ENCODE data around the gene SDHA.
A peak's percentile ranks its signal among the peaks of the same experiment; 100 is the strongest.
"Not testable (repeated sequence)": the region's sequence is repeated elsewhere in the genome, so short reads cannot be mapped to it uniquely, and the experiment has no call there.

Gene SDHA

GRCh38 chr5:186091-187041 lies 31.8 kb upstream of the SDHA start:
- no peak for DNase-seq (ENCODE audit: low spot score)

- DNase-seq (ENCODE audit: low spot score), result no peak
Observed at GRCh38 chr5:187042-187431, 31.1 kb upstream of the SDHA start.

- DNase-seq (ENCODE audit: low spot score), result no peak
Observed at GRCh38 chr5:187617-188451, 30.3 kb upstream of the SDHA start.

GRCh38 chr5:188488-189481 lies 29.3 kb upstream of the SDHA start:
- peak; percentile 84 for DNase-seq (ENCODE audit: low spot score)

GRCh38 chr5:189486-189885 lies 28.6 kb upstream of the SDHA start:
- DNase-seq (ENCODE audit: low spot score), result no peak

- DNase-seq (ENCODE audit: low spot score), result no peak
Observed at GRCh38 chr5:189976-190365, 28.1 kb upstream of the SDHA start.

- DNase-seq (ENCODE audit: low spot score), result no peak
Observed at GRCh38 chr5:190366-191035, 27.6 kb upstream of the SDHA start.

GRCh38 chr5:191036-191948 lies 26.8 kb upstream of the SDHA start, which contains the start of gene LRRC14B:
Gene LRRC14B (plus strand): TSS chr5:191495. CDS start chr5:191539, 44 bp downstream.
- DNase-seq (ENCODE audit: low spot score), result no peak

GRCh38 chr5:191949-192690 lies 26.0 kb upstream of the SDHA start:
- no peak for DNase-seq (ENCODE audit: low spot score)

GRCh38 chr5:192691-192969 lies 25.5 kb upstream of the SDHA start:
- DNase-seq (ENCODE audit: low spot score), result no peak

GRCh38 chr5:192970-193831 lies 24.9 kb upstream of the SDHA start:
- DNase-seq (ENCODE audit: low spot score), result no peak

GRCh38 chr5:194102-194501 lies 24.0 kb upstream of the SDHA start:
- DNase-seq (ENCODE audit: low spot score), result no peak

GRCh38 chr5:194603-195209 lies 23.4 kb upstream of the SDHA start:
- no peak for DNase-seq (ENCODE audit: low spot score)

- no peak for DNase-seq (ENCODE audit: low spot score)
Observed at GRCh38 chr5:195401-196160, 22.5 kb upstream of the SDHA start.

- DNase-seq (ENCODE audit: low spot score), result no peak
Observed at GRCh38 chr5:196350-196749, 21.8 kb upstream of the SDHA start.

GRCh38 chr5:197031-197430 lies 21.1 kb upstream of the SDHA start:
- not testable (repeated sequence) for DNase-seq (ENCODE audit: low spot score)

GRCh38 chr5:197892-198489 lies 20.1 kb upstream of the SDHA start:
- DNase-seq (ENCODE audit: low spot score), result no peak

Measured in CD4-positive, alpha-beta T cell treated with Interleukin-6 at 100 ng/mL for 8 hours (primary cell).